Nephron (organoid): Measurements from ENCODE around the gene OCSTAMP.

Experiments
- H3K27ac Mint-ChIP-seq, 3 experiments: 2 replicates each; pipeline ENCODE4 v1.8.0; 2020; ENCODE audit warnings: mixed read lengths in 3 of 3, mild to moderate bottlenecking in 2 of 3, moderate library complexity in 1 of 3
- H3K27me3 Mint-ChIP-seq: 2 replicates; pipeline ENCODE4 v1.8.0; 2021; ENCODE audit warnings: low read depth, mild to moderate bottlenecking, moderate library complexity, mixed read lengths
- H3K36me3 Mint-ChIP-seq: 2 replicates; pipeline ENCODE4 v1.8.0; 2020; ENCODE audit warnings: low read depth, mixed read lengths
- H3K4me1 Mint-ChIP-seq: 2 replicates; pipeline ENCODE4 v1.8.0; 2020; ENCODE audit warnings: mixed read lengths
- H3K4me3 Mint-ChIP-seq, 3 experiments: 2 replicates each; pipeline ENCODE4 v1.8.0; 2020; ENCODE audit warnings: mild to moderate bottlenecking in 3 of 3, mixed read lengths in 3 of 3, moderate library complexity in 2 of 3
- H3K9me3 Mint-ChIP-seq: 2 replicates; pipeline ENCODE4 v1.8.0; 2020; ENCODE audit warnings: mixed read lengths
- TF ChIP-seq, protein P1 (sequence below), 3 experiments: fragments of 200-600 bp; sonication (generic); IDR thresholded peaks; one replicate each; pipeline ENCODE4 v1.5.0; 2021; ENCODE audit warnings: antibody characterized with exemption in 3 of 3; ENCODE audit not compliant: unreplicated experiment in 3 of 3

The OCSTAMP gene

DNA sequence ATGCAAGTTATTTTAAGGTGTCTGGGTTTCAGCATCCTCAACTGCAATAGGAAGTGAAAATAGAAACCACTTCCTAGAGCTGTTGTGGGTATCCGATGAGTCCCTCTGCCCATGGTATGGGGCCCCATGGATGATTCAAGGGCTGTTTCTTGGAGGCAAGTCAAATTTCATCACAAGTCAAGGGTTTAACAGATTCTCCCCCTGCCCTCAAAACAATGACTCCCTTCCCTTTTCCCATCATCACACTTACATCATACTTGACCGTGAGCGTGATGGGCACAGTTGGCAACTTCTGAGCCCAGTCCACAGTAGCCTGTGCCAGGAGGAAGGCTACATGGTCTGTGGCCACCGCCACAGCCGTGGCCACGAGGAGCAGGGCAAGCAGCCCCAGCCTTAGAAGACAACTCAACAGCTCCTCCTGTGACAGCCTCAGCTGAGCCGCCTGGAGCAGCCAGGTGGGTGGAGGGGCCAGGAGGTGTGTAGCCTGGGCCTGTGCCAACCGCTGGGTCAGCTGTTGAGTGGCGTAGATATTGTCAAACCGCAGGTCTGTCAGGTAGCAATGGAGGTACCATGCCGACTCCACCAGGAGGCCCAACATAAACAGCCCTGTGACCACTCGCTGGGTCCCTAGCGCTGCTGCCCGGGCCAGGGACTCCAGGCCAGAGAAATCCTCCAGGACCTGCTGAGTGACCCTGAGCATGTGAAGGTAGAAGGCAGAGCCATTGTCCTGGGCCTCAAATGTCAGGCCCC lies 5.2 kb downstream of the OCSTAMP start:
- Mint-ChIP-seq H3K27ac (no peak overlapping the region), H3K4me3 (no peak overlapping the region), H3K4me1 (no peaks in the 10 kb centered on the region), H3K9me3 (no peaks in the 10 kb centered on the region), H3K36me3 (no peaks in the 10 kb centered on the region), H3K27me3 (peaks cover 3% of the 10 kb centered on the region)
- TF ChIP-seq, protein P1, sequence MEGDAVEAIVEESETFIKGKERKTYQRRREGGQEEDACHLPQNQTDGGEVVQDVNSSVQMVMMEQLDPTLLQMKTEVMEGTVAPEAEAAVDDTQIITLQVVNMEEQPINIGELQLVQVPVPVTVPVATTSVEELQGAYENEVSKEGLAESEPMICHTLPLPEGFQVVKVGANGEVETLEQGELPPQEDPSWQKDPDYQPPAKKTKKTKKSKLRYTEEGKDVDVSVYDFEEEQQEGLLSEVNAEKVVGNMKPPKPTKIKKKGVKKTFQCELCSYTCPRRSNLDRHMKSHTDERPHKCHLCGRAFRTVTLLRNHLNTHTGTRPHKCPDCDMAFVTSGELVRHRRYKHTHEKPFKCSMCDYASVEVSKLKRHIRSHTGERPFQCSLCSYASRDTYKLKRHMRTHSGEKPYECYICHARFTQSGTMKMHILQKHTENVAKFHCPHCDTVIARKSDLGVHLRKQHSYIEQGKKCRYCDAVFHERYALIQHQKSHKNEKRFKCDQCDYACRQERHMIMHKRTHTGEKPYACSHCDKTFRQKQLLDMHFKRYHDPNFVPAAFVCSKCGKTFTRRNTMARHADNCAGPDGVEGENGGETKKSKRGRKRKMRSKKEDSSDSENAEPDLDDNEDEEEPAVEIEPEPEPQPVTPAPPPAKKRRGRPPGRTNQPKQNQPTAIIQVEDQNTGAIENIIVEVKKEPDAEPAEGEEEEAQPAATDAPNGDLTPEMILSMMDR (IDR thresholded peaks at IDR 0.05; ENCODE audit: unreplicated experiment in 3 of 3): no peak

DNA sequence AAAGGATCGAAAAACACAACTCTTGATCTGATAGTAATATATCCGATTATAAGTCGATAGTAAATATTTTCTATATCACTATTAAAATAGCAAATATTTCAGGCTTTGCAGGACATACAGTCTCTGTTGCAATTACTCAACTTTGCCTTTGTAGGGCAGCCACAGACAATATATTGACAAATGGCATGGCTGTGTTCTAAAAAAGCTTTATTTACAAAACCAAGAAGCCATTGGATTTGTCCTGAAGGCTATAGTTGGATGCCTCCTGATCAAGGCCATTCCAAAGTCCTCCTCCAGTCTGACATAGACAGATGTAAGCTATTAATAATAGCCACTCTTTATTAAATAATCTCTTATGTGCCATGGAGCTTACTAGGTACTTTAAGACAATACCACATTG lies 5.9 kb downstream of the OCSTAMP start:
- Mint-ChIP-seq H3K27me3 (peaks cover 4% of the 10 kb centered on the region), H3K36me3 (no peaks in the 10 kb centered on the region), H3K4me3 (no peak overlapping the region), H3K27ac (no peak overlapping the region), H3K4me1 (no peaks in the 10 kb centered on the region), H3K9me3 (no peaks in the 10 kb centered on the region)
- TF ChIP-seq, protein P1 (IDR thresholded peaks at IDR 0.05; ENCODE audit: unreplicated experiment in 3 of 3): peak in 1 of 3 experiments; percentile 17

DNA sequence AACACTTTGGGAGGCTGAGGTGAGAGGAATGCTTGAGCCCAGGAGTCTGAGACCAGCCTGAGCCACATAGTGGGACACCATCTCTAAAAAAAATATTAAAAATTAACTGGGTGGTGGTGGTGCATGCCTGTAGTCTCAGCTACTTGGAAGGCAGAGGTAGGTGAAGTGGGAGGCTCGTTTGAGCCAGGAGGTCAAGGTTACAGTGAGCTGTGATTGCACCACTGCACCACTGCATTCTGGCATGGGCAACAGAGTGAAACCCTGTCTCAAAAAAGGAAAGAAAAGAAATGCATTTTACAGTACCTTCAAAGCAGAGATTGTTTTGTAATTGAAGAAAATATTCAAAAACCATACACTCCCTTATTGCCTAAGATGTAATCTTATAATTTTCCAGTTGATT lies 6.5 kb downstream of the OCSTAMP start:
- TF ChIP-seq, protein P1 (IDR thresholded peaks at IDR 0.05; ENCODE audit: unreplicated experiment in 3 of 3): no peak
- Mint-ChIP-seq H3K36me3 (no peaks in the 10 kb centered on the region), H3K27ac (no peak overlapping the region), H3K4me3 (no peak overlapping the region), H3K9me3 (no peaks in the 10 kb centered on the region), H3K4me1 (no peaks in the 10 kb centered on the region), H3K27me3 (peaks cover 10% of the 10 kb centered on the region)

DNA sequence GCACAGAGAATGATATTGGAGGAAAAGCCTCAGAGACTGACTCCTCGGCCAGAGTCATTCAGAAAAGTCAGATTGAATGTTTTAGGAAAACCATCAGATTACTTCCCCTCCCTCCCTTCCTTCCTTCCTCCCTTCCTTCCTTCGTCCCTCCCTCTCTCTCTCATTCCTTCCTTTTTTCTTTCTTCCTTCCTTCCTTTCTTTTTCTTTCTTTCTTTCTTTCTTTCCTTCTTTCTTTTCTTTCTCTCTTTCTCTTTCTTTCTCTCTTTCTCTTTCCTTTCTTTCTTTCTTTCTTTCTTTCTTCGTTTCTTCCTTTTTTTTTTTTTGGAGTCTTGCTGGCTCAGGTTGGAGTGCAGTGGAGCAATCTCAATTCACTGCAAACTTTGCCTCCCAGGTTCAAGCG lies 7.4 kb downstream of the OCSTAMP start:
- Mint-ChIP-seq H3K27me3 (peaks cover 17% of the 10 kb centered on the region), H3K27ac (no peak overlapping the region), H3K4me3 (no peak overlapping the region), H3K36me3 (no peaks in the 10 kb centered on the region), H3K9me3 (no peaks in the 10 kb centered on the region), H3K4me1 (no peaks in the 10 kb centered on the region)
- TF ChIP-seq, protein P1 (IDR thresholded peaks at IDR 0.05; ENCODE audit: unreplicated experiment in 3 of 3): no peak

DNA sequence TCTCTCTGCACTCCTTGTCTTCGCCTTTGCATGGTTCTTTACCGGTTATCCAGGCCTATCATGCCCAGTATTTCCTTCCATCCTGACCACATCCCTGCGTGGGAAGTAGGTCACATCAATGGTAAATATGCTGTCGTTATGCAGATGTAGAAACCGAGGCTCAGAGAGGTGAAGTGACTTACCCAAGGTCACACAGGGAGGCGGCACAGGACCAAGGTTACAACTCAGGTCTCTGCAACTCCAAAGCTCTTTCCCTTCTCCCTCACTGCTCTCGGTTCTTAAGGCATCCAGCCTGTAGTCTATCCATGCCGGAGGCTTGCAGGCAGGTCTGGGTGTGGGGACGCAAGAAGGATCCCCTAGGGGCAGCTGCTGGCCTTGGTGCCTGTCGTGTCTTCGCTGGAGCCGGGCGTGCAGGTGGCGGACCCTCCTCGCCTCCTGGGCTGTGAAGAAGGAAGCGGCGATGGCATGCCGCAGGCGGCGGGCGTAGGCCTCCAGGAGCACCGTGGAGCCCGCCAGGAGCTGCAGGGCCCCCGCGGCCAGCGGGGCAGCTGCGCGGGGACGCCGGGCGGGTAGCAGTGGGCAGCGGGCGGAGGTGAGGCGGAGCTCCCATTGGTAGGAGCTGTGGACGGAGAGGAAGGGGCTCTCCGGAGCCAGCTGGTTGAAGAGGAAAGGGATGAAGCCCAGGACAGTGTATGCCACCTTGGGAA lies 9.1 kb downstream of the OCSTAMP start:
- Mint-ChIP-seq H3K9me3 (no peaks in the 10 kb centered on the region), H3K4me3 (no peak overlapping the region), H3K4me1 (no peaks in the 10 kb centered on the region), H3K27ac (no peak overlapping the region), H3K27me3 (peaks cover 22% of the 10 kb centered on the region), H3K36me3 (no peaks in the 10 kb centered on the region)
- TF ChIP-seq, protein P1 (IDR thresholded peaks at IDR 0.05; ENCODE audit: unreplicated experiment in 3 of 3): no peak
